ENCODE results near the gene SIPA1. TPM values are rescaled to one million over a fixed set of nuclear protein-coding genes. Genes with fewer than 3 reads are reported as not detected.

Gene SIPA1
- total RNA-seq, 1 experiment from 2014 or later, result 22.5 TPM

DNA sequence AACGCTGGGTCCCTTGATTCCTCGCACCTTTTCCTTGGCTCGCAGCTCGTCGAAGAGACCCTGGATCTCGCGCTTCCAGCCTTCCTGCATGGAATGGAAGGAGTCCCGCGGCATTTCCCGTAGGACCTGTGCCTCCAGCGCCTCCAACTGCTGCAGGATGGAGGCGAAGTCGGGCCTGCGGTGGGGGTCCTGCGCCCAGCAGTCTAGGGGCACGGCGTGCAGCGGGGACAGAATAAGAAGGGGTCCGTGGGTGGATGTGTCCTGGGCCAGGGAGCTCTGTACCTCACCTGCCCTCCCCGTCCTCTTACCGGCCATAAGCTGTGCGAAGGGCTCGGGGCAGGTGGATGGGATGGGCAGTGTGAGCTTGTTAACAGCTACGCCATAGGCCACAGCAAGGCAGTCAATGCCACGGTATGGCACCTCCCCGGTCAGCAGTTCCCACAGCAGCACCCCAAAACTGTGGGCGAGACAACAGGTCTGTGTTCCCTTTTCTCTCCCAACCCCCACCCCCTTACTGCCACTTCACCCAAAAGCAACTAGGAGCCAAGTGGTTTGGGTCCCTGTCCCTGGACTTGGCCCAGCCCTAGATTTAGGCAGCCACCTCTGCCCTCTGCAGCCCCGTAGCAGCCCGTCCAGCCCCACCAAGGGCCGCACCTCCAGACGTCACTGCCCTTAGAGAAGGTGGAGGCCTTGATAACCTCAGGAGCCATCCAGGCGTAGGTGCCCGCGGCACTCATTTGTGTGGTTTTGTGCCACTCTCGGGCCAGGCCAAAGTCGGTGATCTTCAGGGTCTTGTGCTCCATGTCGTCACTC is 30.1 kb upstream of the SIPA1 start:
- DNase-seq (ENCODE audit: low spot score), result no peak
- in situ Hi-C loops (cut with HindIII; ENCODE audit: low sequenced_read_pairs), result no loop called here

DNA sequence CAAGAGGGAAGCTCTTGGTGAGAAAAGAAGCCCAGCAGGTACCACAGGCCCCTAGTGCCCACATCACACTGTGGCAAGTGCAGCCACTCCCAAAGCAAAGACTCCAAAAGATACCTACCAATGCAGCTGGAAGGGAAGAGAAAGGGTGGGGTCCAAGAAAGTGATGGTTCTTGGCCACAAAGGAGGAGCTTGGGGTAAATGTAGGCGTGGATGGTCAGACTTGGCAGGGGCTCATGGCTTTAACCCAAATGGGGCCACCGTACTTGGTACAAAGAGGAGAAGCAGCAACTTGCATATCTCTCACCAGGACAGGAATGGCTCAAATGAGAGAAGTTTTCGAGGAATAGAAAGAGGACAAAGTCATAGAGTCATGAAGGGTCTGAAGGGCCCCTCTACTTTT is 28.7 kb upstream of the SIPA1 start:
- DNase-seq (ENCODE audit: low spot score), result no peak
- in situ Hi-C loops (cut with HindIII; ENCODE audit: low sequenced_read_pairs), result no loop called here

DNA sequence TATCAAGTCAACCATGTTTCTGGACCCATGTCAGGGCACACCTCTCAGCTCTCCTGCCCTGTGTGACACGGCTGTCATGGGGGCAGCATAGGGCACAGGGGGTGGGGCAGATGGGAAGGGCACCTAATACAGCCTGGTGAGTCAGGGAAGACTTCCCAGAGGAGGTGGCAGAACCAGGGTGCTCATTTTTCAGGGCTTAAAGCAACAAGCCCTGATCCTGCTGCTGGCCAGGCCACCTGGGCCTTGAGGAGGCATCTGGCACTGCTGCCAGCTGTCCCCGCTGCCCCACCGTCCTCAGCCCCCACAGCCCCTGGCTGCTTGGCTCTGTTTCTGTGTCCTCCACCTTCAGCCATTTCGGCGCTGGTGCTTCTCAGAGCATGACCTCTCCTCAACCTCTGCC is 28.2 kb upstream of the SIPA1 start:
- no peak for DNase-seq (ENCODE audit: low spot score)
- in situ Hi-C loops (cut with HindIII; ENCODE audit: low sequenced_read_pairs), result no loop called here

DNA sequence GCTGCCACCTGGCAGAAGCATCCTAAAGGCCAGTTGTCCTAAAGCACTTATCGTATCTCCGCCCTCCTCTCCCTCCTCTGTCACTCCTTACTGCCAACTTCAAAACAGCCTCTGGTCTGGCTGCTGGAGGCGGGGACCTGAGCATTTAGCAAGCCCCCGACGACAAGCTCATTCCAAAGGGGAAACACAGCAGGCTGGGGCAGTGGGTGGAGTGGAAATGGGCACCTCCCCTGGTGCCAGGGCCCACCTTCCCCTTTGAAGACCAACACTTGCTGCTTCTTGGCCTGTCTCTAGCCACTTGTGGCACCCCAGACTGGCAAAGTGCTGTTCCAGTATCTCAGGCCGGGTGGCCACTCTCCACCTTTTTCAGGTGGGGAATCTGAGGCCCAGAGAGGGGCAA is 27.5 kb upstream of the SIPA1 start:
- DNase-seq (ENCODE audit: low spot score), result no peak

DNA sequence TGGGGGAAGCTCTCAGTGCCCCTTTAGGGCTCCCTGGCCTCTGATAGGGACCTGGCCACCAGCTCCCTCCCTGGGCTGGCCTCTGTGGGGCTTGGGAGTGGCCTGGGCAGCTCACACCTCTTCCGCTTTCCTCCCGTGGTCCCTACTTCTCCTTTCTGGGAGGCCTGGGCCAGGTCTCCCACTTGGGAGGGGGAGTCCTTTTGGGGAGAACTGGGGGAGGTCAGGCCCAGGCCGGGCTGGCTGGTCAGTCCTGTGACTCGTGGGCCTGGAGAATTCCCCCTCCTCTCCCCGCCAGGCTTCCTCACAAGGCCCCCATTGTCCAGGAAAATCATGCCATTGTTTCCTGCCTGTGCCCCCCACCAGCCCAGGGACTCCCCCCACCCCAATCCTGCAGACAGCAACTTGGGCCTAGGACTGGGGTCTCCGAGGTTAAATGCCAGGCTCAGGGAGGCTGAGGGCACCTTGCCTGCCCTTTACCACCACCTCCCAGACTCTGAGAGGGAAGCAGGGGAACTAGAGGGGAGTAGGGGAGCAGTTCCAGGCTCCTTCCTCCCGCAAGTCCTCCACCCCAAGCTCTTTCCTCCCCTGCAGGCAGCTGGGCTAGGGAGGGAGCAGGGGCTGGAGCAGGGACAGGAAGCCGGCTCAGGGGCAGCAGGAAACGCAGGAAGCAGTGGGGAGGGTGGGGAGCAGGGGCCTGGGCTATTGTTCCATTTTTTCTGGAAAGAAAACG is 26.7 kb upstream of the SIPA1 start:
- in situ Hi-C loops (cut with HindIII; ENCODE audit: low sequenced_read_pairs), result no loop called here
- no peak for DNase-seq (ENCODE audit: low spot score)

More for the DNA sequence above, 27.5 kb upstream of the SIPA1 start:
- in situ Hi-C loops (cut with HindIII; ENCODE audit: low sequenced_read_pairs), result no loop called here

DNA sequence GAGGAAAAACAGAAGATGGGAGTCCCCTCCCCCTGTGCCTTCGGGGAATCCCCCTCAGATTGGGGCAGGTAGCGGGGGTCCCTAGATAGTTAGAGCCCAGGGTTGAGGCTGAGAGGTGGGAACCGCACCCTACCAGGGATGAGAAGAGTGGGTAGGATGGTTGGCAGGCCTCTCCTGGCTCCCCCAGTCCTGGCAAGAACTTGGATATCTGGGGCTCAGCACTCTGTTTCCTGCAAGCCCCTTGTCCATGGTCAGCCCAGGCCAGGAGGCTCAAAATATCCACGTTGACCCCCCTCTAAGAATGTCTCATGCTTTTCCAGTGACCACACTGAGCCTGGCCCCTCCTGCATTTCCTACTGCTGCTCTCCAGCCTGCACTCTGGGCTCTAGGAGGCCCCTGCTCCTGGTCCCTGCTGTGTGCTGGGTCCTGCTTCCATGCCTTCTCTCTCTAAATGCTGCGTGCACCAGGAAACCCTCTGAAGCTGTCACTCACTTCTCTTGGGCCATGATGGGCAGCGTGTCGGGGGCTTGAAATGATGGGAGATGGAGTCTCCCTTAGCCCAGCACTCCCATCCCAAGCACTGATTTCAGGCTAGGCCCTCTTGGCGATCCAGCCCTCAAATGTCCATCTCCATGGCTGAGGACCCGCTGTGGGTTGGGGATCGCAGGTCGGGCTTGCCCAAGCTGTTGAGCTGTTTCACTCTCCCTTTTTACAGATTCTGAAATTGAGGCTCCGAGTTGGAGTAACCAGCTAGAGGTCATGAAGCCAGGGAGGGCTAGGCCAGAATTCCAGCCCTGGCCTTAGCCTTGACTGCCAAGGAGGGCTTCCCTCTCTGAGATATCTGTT is 25.9 kb upstream of the SIPA1 start:
- in situ Hi-C loops (cut with HindIII; ENCODE audit: low sequenced_read_pairs), result no loop called here
- no peak for DNase-seq (ENCODE audit: low spot score)

DNA sequence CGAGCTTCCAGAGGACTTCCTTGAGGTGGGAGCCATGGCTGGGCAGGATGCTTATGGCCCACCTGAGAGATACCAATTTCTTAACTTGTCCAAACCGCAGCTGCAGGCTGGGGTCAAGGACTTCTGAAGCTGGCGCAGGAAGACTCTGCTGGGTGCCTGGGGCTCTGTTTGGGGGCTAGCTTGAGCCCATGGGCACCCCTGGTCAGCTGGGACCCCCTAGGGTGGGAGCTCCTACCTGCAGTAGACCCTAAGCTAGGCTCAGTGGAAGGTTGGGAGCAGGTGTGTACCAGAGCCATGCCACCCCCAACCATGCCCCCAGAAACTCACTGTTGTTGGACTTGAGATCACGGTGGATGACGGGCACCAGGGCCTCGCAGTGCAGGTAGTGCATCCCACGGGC is 25.2 kb upstream of the SIPA1 start:
- in situ Hi-C loops (cut with HindIII; ENCODE audit: low sequenced_read_pairs), result no loop called here
- DNase-seq (ENCODE audit: low spot score), result no peak

DNA sequence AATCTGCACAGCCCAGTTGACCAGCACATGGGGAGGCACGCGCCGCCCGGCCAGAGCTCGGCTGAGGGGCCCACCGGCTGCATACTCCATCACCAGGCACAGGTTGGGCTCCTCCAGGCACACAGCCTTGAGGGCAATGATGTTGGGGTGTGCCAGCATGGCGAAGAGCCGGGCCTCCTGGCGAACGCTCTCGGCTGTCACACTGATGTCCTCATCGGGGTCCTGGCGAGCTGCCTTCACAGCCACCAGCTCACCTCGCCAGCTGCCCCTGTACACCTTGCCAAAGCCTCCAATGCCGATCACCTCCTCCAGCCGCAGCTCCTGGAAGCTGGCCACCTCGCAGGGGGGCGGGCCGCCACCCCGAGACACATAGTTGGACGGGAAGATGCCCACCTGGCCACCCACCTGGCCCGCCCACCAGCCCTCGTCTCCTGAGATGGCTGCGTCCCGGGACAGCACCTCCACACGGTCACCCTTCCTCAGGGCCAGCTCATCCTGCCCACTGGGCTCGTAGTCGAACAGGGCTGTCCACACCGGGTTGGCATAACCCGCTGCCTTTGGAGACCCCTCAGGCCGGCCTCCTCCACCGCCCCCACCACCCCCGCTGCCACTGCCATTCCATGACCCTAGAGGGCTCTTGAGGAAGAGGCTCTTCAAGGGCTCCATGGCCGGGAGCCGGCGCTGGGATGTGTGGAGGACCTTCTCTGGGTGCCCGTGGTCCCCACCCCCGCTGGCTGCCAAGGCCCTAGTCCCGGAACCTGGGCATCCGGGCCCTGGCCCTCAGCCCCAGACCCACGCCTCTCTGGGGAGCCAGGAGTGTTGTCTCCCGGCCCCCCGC is 24.6 kb upstream of the SIPA1 start:
- peak; percentile 71 for DNase-seq (ENCODE audit: low spot score)
- in situ Hi-C loops (cut with HindIII; ENCODE audit: low sequenced_read_pairs), result no loop called here

DNA sequence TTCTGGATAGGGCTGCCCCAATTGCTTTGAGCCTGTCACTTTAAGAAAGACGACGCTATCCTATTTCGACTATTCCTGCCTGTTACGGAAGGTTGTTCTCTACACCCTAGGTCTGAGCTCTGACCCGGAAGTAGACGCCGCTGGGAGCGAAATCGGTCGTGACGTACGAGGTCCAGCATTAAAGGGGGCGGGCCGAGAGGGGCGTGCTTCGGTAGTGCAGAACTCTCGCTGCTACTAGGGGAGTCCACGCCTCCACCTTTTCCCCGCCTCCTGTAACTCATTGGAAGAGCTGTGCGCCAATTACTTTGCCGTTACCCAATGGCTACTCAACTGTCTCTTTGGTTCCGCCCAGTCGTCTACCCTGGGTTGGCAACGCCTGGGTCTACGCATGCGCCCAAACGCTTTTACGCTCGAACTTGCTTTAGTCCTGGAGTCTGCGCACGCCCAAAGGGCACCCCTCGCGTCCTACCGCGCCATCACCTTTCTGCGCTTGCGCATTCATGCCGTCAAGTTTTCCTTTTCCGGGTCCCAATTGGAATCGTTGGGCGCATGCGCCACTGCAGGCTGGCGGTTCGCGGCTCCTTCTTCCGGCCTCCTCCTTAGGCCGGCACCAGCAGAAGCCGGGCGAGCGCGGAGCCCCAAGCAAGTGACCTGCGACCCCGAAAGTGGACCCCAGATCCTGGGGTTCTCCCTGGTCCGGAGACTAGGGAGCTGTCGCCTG is 22.5 kb upstream of the SIPA1 start, which contains the start of gene PCNX3:
Gene PCNX3 (plus strand): TSS at position 548 of the 721 bp plus-strand sequence. CDS start 536 bp downstream, outside the sequence.
- in situ Hi-C loops (cut with HindIII; ENCODE audit: low sequenced_read_pairs), result no loop called here
- peak; percentile 100 for DNase-seq (ENCODE audit: low spot score)

DNA sequence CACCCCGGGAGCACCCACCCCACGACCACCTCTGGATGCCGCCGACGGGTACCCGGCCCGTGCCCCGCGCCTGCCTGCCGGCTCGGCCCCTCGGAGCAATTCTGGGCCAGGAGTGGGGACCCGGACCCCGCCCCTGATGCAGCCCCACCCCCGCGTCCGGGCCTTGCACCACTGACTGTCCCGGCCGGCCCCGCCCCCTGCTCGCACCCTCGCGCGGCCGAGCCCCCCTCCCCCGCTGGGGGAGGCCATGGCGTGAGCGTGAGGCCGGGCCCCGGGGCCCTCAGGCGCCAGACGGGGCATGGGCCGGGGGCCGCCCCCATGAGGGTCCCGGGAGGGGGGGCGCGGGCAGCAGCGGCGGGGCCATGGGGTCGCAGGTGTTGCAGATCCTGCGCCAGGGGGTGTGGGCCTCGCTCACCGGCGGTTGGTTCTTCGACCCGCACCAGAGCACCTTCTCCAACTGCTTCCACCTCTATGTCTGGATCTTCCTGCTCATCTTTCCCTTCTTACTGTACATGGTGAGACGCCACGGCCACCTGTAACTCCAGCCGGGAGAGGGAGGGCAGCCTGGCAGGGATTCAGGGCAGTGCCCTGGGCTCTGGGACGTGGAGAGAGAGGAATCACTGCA is 21.8 kb upstream of the SIPA1 start:
- no peak for DNase-seq (ENCODE audit: low spot score)
- in situ Hi-C loops (cut with HindIII; ENCODE audit: low sequenced_read_pairs), result no loop called here

DNA sequence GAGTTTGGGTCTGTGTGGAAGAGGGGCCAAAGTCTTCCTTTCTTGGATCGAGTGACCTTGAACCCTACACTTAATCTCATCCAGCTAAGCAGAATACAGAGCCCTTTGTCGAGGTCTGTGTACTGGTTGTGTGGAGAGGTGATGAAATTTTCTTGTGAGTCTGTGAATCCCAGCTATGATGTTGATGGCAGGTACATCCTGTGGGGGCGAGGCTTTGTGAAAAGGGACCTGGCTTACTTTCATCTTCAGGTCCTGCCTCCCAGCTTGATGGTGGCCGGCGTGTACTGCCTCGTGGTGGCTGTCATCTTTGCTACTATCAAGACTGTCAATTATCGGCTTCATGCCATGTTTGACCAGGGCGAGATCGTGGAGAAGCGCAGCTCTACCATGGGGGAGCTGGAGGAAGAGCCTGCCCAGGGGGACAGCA is 21.3 kb upstream of the SIPA1 start:
- in situ Hi-C loops (cut with HindIII; ENCODE audit: low sequenced_read_pairs), result no loop called here
- DNase-seq (ENCODE audit: low spot score), result no peak

DNA sequence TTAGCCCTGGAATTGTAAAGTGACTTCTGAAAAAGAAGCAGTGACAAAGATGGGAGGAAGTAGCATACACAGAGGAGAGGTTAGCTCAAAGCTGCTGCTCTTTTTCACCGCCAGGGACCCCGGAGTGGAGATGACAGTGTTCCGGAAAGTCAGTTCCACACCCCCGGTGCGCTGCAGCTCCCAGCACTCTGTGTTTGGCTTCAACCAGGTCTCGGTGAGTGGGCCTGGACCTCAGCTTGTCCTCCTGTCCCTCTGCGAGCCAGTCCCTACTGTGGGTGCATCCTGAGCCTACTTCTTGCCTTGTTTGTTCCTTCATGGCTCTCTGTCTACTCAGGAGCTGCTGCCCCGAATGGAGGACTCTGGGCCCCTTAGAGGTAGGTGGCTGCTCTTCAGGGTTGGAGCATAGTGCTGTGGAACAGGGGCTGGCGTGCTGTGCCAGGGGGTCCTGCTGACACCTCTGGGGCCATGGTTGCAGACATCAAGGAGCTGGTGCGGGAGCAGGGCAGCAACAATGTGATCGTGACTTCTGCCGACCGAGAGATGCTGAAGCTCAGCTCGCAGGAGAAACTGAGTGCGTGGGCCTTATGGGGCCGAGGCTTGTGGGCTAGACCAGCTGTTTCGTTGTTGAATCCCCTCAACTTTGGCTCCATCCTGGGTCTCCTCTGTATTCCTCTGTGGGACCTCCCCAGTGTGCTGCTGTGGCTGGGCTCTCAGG is 20.6 kb upstream of the SIPA1 start:
- DNase-seq (ENCODE audit: low spot score), result no peak
- in situ Hi-C loops (cut with HindIII; ENCODE audit: low sequenced_read_pairs), result no loop called here

DNA sequence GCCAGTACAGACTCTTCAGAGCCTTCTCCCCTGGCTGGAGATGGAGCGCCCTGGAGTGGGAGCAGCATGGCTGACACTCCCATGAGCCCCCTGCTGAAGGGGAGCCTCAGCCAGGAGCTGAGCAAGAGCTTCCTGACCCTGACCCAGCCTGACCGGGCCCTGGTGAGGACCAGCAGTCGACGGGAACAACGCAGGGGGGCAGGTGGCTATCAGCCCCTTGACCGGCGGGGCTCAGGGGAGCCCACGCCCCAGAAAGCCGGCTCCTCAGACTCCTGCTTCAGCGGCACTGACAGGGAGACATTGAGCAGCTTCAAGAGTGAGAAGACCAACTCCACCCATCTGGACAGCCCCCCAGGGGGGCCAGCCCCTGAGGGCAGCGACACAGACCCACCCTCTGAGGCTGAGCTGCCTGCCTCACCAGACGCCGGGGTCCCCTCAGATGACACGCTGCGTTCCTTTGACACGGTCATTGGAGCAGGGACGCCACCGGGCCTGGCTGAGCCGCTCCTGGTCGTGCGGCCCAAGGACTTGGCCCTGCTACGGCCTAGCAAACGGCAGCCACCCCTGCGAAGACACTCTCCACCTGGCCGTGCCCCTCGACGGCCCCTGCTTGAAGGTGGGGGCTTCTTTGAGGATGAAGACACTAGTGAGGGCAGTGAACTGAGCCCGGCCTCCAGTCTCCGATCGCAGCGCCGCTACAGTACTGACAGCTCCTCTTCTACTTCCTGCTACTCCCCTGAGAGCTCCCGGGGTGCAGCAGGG is 19.7 kb upstream of the SIPA1 start:
- no peak for DNase-seq (ENCODE audit: low spot score)
- in situ Hi-C loops (cut with HindIII; ENCODE audit: low sequenced_read_pairs), result no loop called here

DNA sequence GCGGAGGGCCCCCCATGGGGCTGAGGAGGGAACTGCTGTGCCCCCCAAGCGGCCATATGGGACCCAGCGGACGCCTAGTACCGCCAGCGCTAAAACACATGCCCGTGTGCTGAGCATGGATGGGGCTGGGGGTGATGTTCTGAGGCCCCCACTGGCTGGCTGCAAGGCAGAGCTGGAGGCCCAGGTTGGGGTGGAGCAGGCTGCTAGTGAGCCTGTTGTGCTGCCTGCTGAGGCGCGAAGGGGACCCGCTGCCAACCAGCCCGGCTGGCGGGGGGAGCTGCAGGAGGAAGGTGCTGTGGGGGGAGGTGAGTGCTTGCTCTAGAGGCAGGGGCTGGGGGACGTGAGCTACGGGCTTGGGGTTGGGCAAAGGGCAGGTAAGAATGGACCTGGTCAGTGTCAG is 19.1 kb upstream of the SIPA1 start:
- in situ Hi-C loops (cut with HindIII; ENCODE audit: low sequenced_read_pairs), result no loop called here
- DNase-seq (ENCODE audit: low spot score), result no peak

DNA sequence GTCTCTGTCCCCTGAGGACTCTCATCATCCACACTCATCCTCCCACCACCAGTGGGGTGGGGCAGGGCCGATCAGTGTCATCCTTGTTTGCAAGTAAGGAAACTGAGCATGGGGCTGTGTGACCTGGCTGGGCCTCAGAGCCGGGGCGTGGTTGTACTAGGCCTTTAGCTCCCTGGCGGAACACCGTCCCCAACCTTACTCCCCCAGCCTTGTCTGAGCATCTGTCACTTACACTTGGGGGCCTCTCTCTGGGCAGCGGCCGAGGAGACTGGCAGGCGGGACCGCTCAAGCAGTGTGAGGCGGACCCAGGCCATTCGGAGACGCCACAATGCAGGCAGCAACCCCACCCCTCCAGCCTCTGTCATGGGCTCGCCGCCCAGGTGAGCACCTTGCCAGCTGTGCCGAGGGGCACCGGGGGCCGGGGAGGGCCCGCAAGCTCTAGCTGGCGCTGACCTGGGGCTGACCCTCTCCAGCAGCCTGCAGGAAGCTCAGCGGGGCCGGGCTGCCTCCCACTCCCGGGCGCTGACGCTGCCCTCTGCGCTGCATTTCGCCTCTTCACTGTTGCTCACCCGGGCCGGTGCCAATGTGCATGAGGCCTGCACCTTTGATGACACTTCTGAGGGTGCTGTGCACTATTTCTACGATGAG is 18.5 kb upstream of the SIPA1 start:
- no peak for DNase-seq (ENCODE audit: low spot score)
- in situ Hi-C loops (cut with HindIII; ENCODE audit: low sequenced_read_pairs), result no loop called here

DNA sequence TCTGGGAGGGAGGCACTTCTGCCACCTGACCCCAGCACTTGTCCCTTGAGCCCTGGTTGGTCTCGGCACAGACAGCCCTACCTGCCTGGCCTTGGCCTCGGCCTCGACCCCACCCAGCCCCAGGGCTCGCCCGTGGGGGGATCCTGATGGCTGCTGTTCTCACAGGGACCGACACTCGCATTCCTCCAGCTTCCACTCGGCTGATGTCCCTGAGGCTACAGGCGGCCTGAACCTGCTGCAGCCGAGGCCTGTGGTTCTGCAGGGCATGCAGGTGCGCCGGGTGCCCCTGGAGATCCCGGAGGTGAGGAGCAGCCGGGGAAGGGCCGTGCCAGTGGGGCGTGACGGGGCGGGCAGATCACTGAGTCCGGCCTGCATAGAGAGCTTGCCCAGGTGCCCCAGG is 17.2 kb upstream of the SIPA1 start:
- DNase-seq (ENCODE audit: low spot score), result no peak
- in situ Hi-C loops (cut with HindIII; ENCODE audit: low sequenced_read_pairs), result no loop called here
